ENCODE data around the gene SERGEF. TPM values are rescaled to one million over a fixed set of nuclear protein-coding genes. Genes with fewer than 3 reads are reported as not detected.

The SERGEF gene
- total and polyA plus RNA-seq, 10 donors = 29.0 to 55.5 (median 38.8) TPM

DNA sequence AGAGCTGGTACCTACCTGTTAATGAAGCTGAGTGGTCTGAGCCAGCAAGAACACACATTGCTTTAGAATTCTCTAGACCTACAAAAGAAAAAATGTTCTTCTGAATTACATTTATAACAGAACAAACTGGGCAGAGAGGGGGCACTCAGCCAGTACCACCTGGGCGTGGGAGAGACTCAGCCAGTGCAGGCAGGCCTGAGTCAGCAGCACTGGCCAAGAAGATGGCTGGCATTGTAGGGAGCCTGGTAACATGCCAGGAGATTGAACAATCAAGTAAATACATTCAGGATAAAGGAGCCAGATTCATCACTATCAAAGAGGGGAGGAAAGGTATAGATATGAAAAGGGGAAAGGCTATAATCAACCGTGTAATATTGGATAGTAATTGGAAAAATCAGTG, 19.9 kb downstream of the SERGEF start:
- no peak for DNase-seq
- Histone ChIP-seq H3K27ac (no peak overlapping the region), H3K27me3 (replicated peaks in 1 of 7) (no peaks in the 10 kb centered on the region), H3K36me3 (peaks cover 0 to 76% (median 33%) of the 10 kb centered on the region in 6 donors), H3K4me3 (no peak overlapping the region), H3K9me3 (no peaks in the 10 kb centered on the region), H3K4me1 (peaks cover 0 to 6% (median 0%) of the 10 kb centered on the region in 6 donors)
- intact Hi-C loops (cut with DNase I; ENCODE audit: low total_unique reads) = no loop called here
- 89 to 92% (median 91%) methylated on average over 2 of the region's 2 CpGs for WGBS, 5 donors
- no peak for TF ChIP-seq POLR2A (IDR thresholded peaks at IDR 0.05)
- TF ChIP-seq POLR2AphosphoS5 (IDR thresholded peaks at IDR 0.05) = no peak
- TF ChIP-seq, protein P1, sequence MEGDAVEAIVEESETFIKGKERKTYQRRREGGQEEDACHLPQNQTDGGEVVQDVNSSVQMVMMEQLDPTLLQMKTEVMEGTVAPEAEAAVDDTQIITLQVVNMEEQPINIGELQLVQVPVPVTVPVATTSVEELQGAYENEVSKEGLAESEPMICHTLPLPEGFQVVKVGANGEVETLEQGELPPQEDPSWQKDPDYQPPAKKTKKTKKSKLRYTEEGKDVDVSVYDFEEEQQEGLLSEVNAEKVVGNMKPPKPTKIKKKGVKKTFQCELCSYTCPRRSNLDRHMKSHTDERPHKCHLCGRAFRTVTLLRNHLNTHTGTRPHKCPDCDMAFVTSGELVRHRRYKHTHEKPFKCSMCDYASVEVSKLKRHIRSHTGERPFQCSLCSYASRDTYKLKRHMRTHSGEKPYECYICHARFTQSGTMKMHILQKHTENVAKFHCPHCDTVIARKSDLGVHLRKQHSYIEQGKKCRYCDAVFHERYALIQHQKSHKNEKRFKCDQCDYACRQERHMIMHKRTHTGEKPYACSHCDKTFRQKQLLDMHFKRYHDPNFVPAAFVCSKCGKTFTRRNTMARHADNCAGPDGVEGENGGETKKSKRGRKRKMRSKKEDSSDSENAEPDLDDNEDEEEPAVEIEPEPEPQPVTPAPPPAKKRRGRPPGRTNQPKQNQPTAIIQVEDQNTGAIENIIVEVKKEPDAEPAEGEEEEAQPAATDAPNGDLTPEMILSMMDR (IDR thresholded peaks at IDR 0.05 in 8 of 11, conservative IDR thresholded peaks at IDR 0.05 in 3 of 11) = no peak

DNA sequence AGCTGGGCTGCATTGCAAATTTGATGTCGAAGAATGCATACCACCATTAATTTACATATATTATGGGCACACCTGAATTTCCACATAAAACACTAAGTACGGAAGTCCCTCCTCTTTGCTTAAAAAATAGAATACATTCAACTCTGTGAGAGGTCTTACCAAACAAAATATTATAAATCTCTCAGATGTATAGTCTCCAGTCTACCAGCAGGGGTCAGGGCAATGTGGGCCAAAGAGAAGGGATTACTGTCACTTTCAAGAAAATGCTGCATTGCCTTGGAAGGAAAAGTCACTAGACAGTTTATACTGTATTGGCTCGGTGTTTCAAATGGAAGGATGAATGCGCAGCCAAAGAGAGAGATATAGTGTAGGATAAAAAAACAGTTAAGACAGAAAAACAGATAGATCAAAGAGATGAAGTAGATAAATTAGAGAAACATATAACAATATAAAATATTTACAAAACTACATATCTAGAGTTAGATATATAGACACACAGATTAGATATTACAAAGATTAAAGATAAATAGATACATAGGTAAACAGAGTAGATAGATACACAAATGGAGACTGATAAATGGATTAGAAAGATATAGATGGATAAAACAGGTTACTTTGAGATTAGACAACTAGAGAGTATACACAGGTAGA, 20.9 kb downstream of the SERGEF start:
- Histone ChIP-seq H3K9me3 (no peaks in the 10 kb centered on the region), H3K36me3 (peaks cover 0 to 78% (median 41%) of the 10 kb centered on the region in 6 donors), H3K27me3 (replicated peaks in 1 of 7) (no peaks in the 10 kb centered on the region), H3K4me1 (peaks cover 0 to 6% (median 0%) of the 10 kb centered on the region in 6 donors), H3K27ac (no peak overlapping the region), H3K4me3 (no peak overlapping the region)
- intact Hi-C loops (cut with DNase I; ENCODE audit: low total_unique reads) = no loop called here
- 46 to 65% (median 54%) methylated on average over 4 of the region's 4 CpGs for WGBS, 5 donors
- no peak for DNase-seq
- TF ChIP-seq, protein P1 (IDR thresholded peaks at IDR 0.05 in 8 of 11, conservative IDR thresholded peaks at IDR 0.05 in 3 of 11) = peak; percentile 44 to 78 (median 58)
- TF ChIP-seq POLR2A (IDR thresholded peaks at IDR 0.05) = no peak

DNA sequence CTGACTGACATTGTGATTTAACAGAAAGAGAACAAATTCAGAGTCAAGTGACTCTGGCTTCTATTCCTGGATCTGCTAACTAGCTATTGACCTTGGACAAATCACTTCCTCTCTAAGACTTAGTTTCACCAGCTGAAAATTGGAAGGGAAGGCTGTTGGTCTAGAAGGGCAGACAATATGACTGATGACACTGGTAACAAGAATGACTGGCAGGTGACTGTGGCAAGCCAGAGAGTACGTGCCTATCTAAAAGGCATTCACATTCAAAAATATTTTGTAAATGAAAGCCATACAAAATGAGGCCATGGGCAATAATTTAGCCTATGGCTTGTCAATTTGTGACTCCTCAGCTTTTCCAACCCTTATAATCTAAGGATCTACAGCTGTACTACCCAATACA, 23.5 kb downstream of the SERGEF start:
- intact Hi-C loops (cut with DNase I; ENCODE audit: low total_unique reads) = no loop called here
- WGBS, 5 donors = 72 to 87% (median 82%) methylated on average over 1 of the region's 1 CpG
- peaks cover 0 to 6% (median 0%) of the 10 kb centered on the region in 6 donors for H3K4me1 ChIP-seq
- TF ChIP-seq POLR2AphosphoS5 (IDR thresholded peaks at IDR 0.05) = no peak
- TF ChIP-seq, protein P1 (IDR thresholded peaks at IDR 0.05 in 8 of 11, conservative IDR thresholded peaks at IDR 0.05 in 3 of 11) = no peak
- no peak for TF ChIP-seq POLR2A (IDR thresholded peaks at IDR 0.05)
- no peaks in the 10 kb centered on the region for H3K9me3 ChIP-seq
- H3K4me3 ChIP-seq = no peak overlapping the region
- no peaks in the 10 kb centered on the region for H3K27me3 ChIP-seq (replicated peaks in 1 of 7)
- no peak overlapping the region for H3K27ac ChIP-seq
- no peak for DNase-seq
- peaks cover 0 to 78% (median 41%) of the 10 kb centered on the region in 6 donors for H3K36me3 ChIP-seq

DNA sequence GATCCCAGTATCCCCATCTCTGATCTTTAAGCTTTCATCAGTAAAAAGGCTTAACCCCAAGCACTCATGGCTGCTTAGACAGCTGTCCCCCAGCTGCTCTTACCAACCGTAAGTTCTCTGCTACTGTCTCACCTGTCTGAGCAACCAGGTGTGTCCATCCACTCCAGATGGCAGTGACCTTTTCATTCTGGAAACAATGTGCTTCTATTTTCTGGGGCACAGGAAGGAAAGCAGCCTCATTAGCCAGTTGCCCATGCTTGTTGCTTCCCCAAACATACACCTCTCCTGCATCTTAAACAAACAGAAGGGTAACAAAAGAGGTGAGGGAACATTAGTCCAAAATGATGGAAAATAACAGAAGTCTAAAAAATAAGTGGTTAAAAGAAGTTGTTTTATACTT, 24.4 kb downstream of the SERGEF start:
- no peaks in the 10 kb centered on the region for H3K9me3 ChIP-seq
- H3K36me3 ChIP-seq = peaks cover 0 to 78% (median 37%) of the 10 kb centered on the region in 6 donors
- intact Hi-C loops (cut with DNase I; ENCODE audit: low total_unique reads) = no loop called here
- no peak overlapping the region for H3K27ac ChIP-seq
- H3K4me1 ChIP-seq = peaks cover 0 to 6% (median 0%) of the 10 kb centered on the region in 6 donors
- TF ChIP-seq POLR2A (IDR thresholded peaks at IDR 0.05) = no peak
- TF ChIP-seq POLR2AphosphoS5 (IDR thresholded peaks at IDR 0.05) = no peak
- TF ChIP-seq, protein P1 (IDR thresholded peaks at IDR 0.05 in 8 of 11, conservative IDR thresholded peaks at IDR 0.05 in 3 of 11) = no peak
- WGBS, 5 donors = 72 to 81% (median 76%) methylated on average over 1 of the region's 1 CpG
- DNase-seq = no peak
- H3K4me3 ChIP-seq = no peak overlapping the region
- no peaks in the 10 kb centered on the region for H3K27me3 ChIP-seq (replicated peaks in 1 of 7)

Data from spleen (tissue), 11 donors.